ENCODE measurements around the gene CFAP157.

DNA sequence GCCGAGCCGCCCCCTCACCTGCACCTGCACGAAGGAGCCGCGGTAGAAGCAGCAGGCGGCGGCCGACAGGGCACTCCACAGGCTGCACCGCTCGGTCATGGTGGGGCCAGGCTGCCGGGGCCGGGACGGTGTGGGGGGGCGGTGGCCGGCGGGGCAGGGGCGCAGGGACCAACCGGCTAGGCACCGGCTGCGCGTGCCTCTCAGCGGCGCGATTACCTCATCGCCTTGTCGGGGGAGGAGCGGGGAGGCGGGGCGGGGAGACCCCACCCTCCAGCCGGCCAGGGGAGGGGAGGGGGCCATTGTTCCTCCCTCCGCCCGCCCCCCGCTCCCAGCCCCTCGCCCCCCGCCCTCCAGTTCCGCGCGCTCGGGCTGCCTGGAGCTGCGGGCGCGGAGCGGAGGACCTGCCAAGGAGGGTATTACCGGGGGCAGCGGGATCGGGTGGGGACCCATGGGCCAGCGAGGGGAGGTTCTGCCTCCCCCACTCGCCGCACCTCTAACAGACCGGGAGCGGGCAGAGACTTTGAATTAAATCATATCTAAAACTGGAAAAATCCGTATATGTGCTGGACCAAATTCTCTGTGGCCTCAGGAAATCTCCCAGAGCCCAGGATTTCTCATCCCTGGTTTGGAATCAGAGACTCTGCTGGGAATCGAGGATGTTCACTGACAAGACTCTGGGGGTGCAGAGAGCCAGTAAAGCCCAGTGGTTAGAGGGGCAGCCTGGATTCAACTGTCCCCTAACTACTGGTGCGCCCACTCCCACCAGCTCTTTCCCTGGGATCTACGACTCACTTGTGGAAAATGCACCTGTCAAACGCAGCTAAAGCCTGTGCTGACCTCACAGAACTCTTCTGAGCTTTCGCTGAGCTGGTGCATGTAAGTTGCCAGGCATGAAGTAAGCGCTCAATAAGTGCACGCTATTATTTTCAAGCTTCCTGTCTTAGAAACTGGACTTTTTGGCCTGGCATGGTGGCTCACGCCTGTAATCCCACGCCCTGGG lies 48.6 kb downstream of the CFAP157 start:
- TF ChIP-seq POLR2A (IDR thresholded peaks at IDR 0.05) (no peak), EP300 (IDR thresholded peaks at IDR 0.05) (no peak)
- TF ChIP-seq, protein P1, sequence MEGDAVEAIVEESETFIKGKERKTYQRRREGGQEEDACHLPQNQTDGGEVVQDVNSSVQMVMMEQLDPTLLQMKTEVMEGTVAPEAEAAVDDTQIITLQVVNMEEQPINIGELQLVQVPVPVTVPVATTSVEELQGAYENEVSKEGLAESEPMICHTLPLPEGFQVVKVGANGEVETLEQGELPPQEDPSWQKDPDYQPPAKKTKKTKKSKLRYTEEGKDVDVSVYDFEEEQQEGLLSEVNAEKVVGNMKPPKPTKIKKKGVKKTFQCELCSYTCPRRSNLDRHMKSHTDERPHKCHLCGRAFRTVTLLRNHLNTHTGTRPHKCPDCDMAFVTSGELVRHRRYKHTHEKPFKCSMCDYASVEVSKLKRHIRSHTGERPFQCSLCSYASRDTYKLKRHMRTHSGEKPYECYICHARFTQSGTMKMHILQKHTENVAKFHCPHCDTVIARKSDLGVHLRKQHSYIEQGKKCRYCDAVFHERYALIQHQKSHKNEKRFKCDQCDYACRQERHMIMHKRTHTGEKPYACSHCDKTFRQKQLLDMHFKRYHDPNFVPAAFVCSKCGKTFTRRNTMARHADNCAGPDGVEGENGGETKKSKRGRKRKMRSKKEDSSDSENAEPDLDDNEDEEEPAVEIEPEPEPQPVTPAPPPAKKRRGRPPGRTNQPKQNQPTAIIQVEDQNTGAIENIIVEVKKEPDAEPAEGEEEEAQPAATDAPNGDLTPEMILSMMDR (IDR thresholded peaks at IDR 0.05) = no peak
